Fibroblast of pulmonary artery (primary cell): ENCODE data around the gene TSHZ2.

Source experiments
- DNase-seq: peaks from one replicate; pipeline ENCODE4 v3.0.0-alpha.2; 2010; ENCODE audit warnings: low read depth
- H3K4me3 ChIP-seq: replicated peaks from 2 replicates; pipeline ENCODE4 v1.5.1; 2011; ENCODE audit warnings: low read depth, mild to moderate bottlenecking, control low read depth, low read length, moderate library complexity
- CTCF ChIP-seq: IDR thresholded peaks from 2 replicates; pipeline ENCODE4 v1.5.1; 2011; ENCODE audit warnings: mild to moderate bottlenecking, control low read depth, low read length, inconsistent platforms; ENCODE audit errors: missing control alignments

TSHZ2 gene

GRCh38 chr20:53345536-53346334 is 373.6 kb downstream of the TSHZ2 start:
- DNase-seq = no peak
- no peak for TF ChIP-seq CTCF
- no peak overlapping the region for H3K4me3 ChIP-seq

- H3K4me3 ChIP-seq = no peak overlapping the region
- no peak for DNase-seq
- TF ChIP-seq CTCF = no peak
These were observed 374.1 kb downstream of the TSHZ2 start for GRCh38 chr20:53346335-53346648.

GRCh38 chr20:53349730-53350129 is 377.6 kb downstream of the TSHZ2 start:
- no peak overlapping the region for H3K4me3 ChIP-seq
- no peak for DNase-seq
- no peak for TF ChIP-seq CTCF

- no peak for TF ChIP-seq CTCF
- no peak overlapping the region for H3K4me3 ChIP-seq
- DNase-seq = no peak
These were observed 380.7 kb downstream of the TSHZ2 start for GRCh38 chr20:53352727-53353440.

GRCh38 chr20:53354314-53354713 is 382.2 kb downstream of the TSHZ2 start:
- no peak for DNase-seq
- no peak for TF ChIP-seq CTCF
- no peak overlapping the region for H3K4me3 ChIP-seq

GRCh38 chr20:53355790-53356189 is 383.6 kb downstream of the TSHZ2 start:
- no peak for TF ChIP-seq CTCF
- no peak for DNase-seq
- no peak overlapping the region for H3K4me3 ChIP-seq
